GM23248 (cell line): Measurements from ENCODE around the gene SCD5. TPM values are rescaled to one million over a fixed set of nuclear protein-coding genes. Genes with fewer than 3 reads are reported as not detected.
A peak's percentile ranks its signal among the peaks of the same experiment; 100 is the strongest.

Experiments
- DNase-seq: peaks from one replicate; pipeline ENCODE4 v3.0.0-alpha.2; 2015
- H2AFZ ChIP-seq: fragments of 200-600 bp; sonication (generic); 2 replicates; pipeline ENCODE4 v1.6.1; 2016; ENCODE audit warnings: antibody characterized with exemption
- H3F3A ChIP-seq: fragments of 200-600 bp; sonication (generic); 2 replicates; pipeline ENCODE4 v1.6.1; 2016; ENCODE audit warnings: mild to moderate bottlenecking, antibody characterized with exemption, mixed run types; ENCODE audit not compliant: insufficient read depth
- H3K27ac ChIP-seq: fragments of 200-600 bp; sonication (generic); 2 replicates; pipeline ENCODE4 v1.5.1; 2016; ENCODE audit warnings: mild to moderate bottlenecking
- H3K27me3 ChIP-seq: fragments of 200-600 bp; sonication (generic); replicated peaks from 2 replicates; pipeline ENCODE4 v1.6.1; 2016; ENCODE audit warnings: mild to moderate bottlenecking; ENCODE audit not compliant: insufficient read depth
- H3K36me3 ChIP-seq: fragments of 200-600 bp; sonication (generic); 2 replicates; pipeline ENCODE4 v1.6.1; 2016; ENCODE audit warnings: low read depth, mild to moderate bottlenecking
- H3K4me1 ChIP-seq: fragments of 200-600 bp; sonication (generic); 2 replicates; pipeline ENCODE4 v1.6.1; 2016; ENCODE audit warnings: mild to moderate bottlenecking; ENCODE audit not compliant: insufficient read depth
- H3K4me2 ChIP-seq: fragments of 200-600 bp; sonication (generic); one replicate; pipeline ENCODE4 v1.6.1; 2016; ENCODE audit warnings: mild to moderate bottlenecking; ENCODE audit not compliant: unreplicated experiment
- H3K4me3 ChIP-seq: fragments of 200-600 bp; sonication (generic); 2 replicates; pipeline ENCODE4 v1.5.1; 2016; ENCODE audit warnings: mild to moderate bottlenecking
- H3K79me2 ChIP-seq: fragments of 200-600 bp; sonication (generic); 2 replicates; pipeline ENCODE4 v1.6.1; 2016; ENCODE audit warnings: mild to moderate bottlenecking; ENCODE audit not compliant: insufficient read depth
- H3K9ac ChIP-seq: fragments of 200-600 bp; sonication (generic); 2 replicates; pipeline ENCODE4 v1.6.1; 2016; ENCODE audit warnings: mild to moderate bottlenecking
- H3K9me2 ChIP-seq: fragments of 200-600 bp; sonication (generic); 2 replicates; pipeline ENCODE4 v1.6.1; 2016; ENCODE audit warnings: mixed run types, mild to moderate bottlenecking, moderate library complexity; ENCODE audit not compliant: insufficient read depth
- H3K9me3 ChIP-seq: fragments of 200-600 bp; sonication (generic); one replicate; pipeline ENCODE4 v1.6.1; 2017; ENCODE audit warnings: low read depth
- H4K20me1 ChIP-seq: fragments of 200-600 bp; sonication (generic); 2 replicates; pipeline ENCODE4 v1.6.0; 2016; ENCODE audit not compliant: insufficient read depth
- EZH2 ChIP-seq: fragments of 200-600 bp; sonication (generic); IDR thresholded peaks from 2 replicates; pipeline ENCODE4 v1.6.1; 2018; ENCODE audit warnings: antibody characterized with exemption, mild to moderate bottlenecking; ENCODE audit not compliant: insufficient read depth, poor library complexity, severe bottlenecking
- EZH2phosphoT487 ChIP-seq: fragments of 200-600 bp; sonication (generic); IDR thresholded peaks from 2 replicates; pipeline ENCODE4 v1.6.1; 2018; ENCODE audit warnings: antibody characterized with exemption, moderate library complexity, mild to moderate bottlenecking, low read depth; ENCODE audit not compliant: insufficient read depth
- WGBS, 2 experiments: methylation state at CpG; one replicate each; pipeline ENCODE4 v1.1.6; 2015 to 2017; ENCODE audit warnings: low lambda C conversion rate in 2 of 2, low coverage in 1 of 2; ENCODE audit errors: missing lambda C conversion rate in 2 of 2; 5-methylcytosine and 5-hydroxymethylcytosine counted together
- in situ Hi-C: fragments of 300-500 bp; cut with MboI; formaldehyde crosslinking; loops from 2 replicates; pipeline ENCODE4 v1.15.0; 2020
- polyA plus RNA-seq: library from polyadenylated mRNA; unstranded; fragments of >200 nt; fragmentation: Nextera tagmentation; extraction: Ambion mirVana; gene quantifications from 2 replicates; pipeline ENCODE4 v1.2.1, GENCODE V29; 2016
- total RNA-seq: library from RNA; depleted of rRNA; stranded (reverse); fragments of >200 nt; shearing (Covaris generic); gene quantifications from 2 replicates; pipeline ENCODE4 v1.2.3, GENCODE V29; 2014

Gene SCD5
- total and polyA plus RNA-seq, 2 experiments from 2014 or later: 12.5 to 39.8 TPM

GRCh38 chr4:82667761-82668480 lies 130.7 kb downstream of the SCD5 start:
- Histone ChIP-seq H3K4me3 (no peak overlapping the region), H3K27me3 (no peaks in the 10 kb centered on the region), H4K20me1 (0 out of 2 replicates have a peak, but pooled peaks cover 3% of the 10 kb centered on the region), H3K4me1 (no peaks in the 10 kb centered on the region), H3K9me2 (no peaks in the 10 kb centered on the region), H3K36me3 (no peaks in the 10 kb centered on the region), H3K79me2 (no peaks in the 10 kb centered on the region; the same call in 1 of the 2 replicates), H3K9me3 (no peaks in the 10 kb centered on the region), H2AFZ (no peak overlapping the region), H3K4me2 (no peak overlapping the region), H3K9ac (no peak overlapping the region), H3F3A (no peaks in the 10 kb centered on the region), H3K27ac (no peak overlapping the region)
- in situ Hi-C loops: no loop called here
- no peak for DNase-seq
- 97 to 100% methylated on average over 2 of the region's 2 CpGs for WGBS, 2 experiments
- TF ChIP-seq EZH2phosphoT487 (no peak), EZH2 (no peak)

GRCh38 chr4:82666970-82667665 lies 131.5 kb downstream of the SCD5 start:
- H3K27me3 ChIP-seq: no peaks in the 10 kb centered on the region
- H3K79me2 ChIP-seq: no peaks in the 10 kb centered on the region; the same call in 1 of the 2 replicates
- no peak overlapping the region for H3K9ac ChIP-seq
- H3K4me3 ChIP-seq: no peak overlapping the region
- no peaks in the 10 kb centered on the region for H3K9me3 ChIP-seq
- no peak overlapping the region for H3K27ac ChIP-seq
- no peaks in the 10 kb centered on the region for H3K4me1 ChIP-seq
- TF ChIP-seq EZH2 (no peak), EZH2phosphoT487 (no peak)
- H3F3A ChIP-seq: no peaks in the 10 kb centered on the region
- H2AFZ ChIP-seq: no peak overlapping the region
- 85 to 95% methylated on average over 5 of the region's 5 CpGs for WGBS, 2 experiments
- 0 out of 2 replicates have a peak, but pooled peaks cover 3% of the 10 kb centered on the region for H4K20me1 ChIP-seq
- H3K9me2 ChIP-seq: no peaks in the 10 kb centered on the region
- in situ Hi-C loops: no loop called here
- H3K4me2 ChIP-seq: no peak overlapping the region
- H3K36me3 ChIP-seq: no peaks in the 10 kb centered on the region
- peak; percentile 29 for DNase-seq

GRCh38 chr4:82661181-82661992 lies 137.2 kb downstream of the SCD5 start:
- no peaks in the 10 kb centered on the region; the same call in 1 of the 2 replicates for H3K36me3 ChIP-seq
- in situ Hi-C loops: no loop called here
- H4K20me1 ChIP-seq: 0 out of 2 replicates have a peak, but pooled peaks cover under 1% of the 10 kb centered on the region
- TF ChIP-seq EZH2phosphoT487 (no peak), EZH2 (no peak)
- H3K4me3 ChIP-seq: no peak overlapping the region
- no peaks in the 10 kb centered on the region for H3K9me2 ChIP-seq
- WGBS, 2 experiments: 95 to 98% methylated on average over 6 of the region's 6 CpGs
- no peak overlapping the region for H3K27ac ChIP-seq
- no peaks in the 10 kb centered on the region; the same call in 1 of the 2 replicates for H3K79me2 ChIP-seq
- no peak overlapping the region for H3K9ac ChIP-seq
- no peaks in the 10 kb centered on the region for H3F3A ChIP-seq
- H3K4me2 ChIP-seq: no peak overlapping the region
- H3K4me1 ChIP-seq: no peaks in the 10 kb centered on the region
- no peaks in the 10 kb centered on the region for H3K27me3 ChIP-seq
- DNase-seq: no peak
- H3K9me3 ChIP-seq: no peaks in the 10 kb centered on the region
- no peak overlapping the region for H2AFZ ChIP-seq

GRCh38 chr4:82652062-82652461 lies 146.5 kb downstream of the SCD5 start:
- DNase-seq: peak; percentile 63
- WGBS, 2 experiments: 60 to 61% methylated on average over 4 of the region's 4 CpGs
- in situ Hi-C loops: no loop called here
- no peaks in the 10 kb centered on the region for H3K79me2 ChIP-seq
- TF ChIP-seq EZH2phosphoT487: no peak
- no peak for TF ChIP-seq EZH2
- H3K27ac ChIP-seq: 0 out of 2 replicates have a peak overlapping the region, but pooled peaks have one; percentile 20
- H3K4me1 ChIP-seq: peaks cover 8% of the 10 kb centered on the region
- no peaks in the 10 kb centered on the region for H3K9me3 ChIP-seq
- no peaks in the 10 kb centered on the region for H3K36me3 ChIP-seq
- no peak overlapping the region for H3K4me3 ChIP-seq
- H3F3A ChIP-seq: peaks cover 11% of the 10 kb centered on the region; the same call in 1 of the 2 replicates
- H3K9me2 ChIP-seq: no peaks in the 10 kb centered on the region
- H4K20me1 ChIP-seq: no peaks in the 10 kb centered on the region
- H3K4me2 ChIP-seq: peak overlapping the region; percentile 6
- H2AFZ ChIP-seq: no peak overlapping the region
- H3K27me3 ChIP-seq: no peaks in the 10 kb centered on the region
- no peak overlapping the region for H3K9ac ChIP-seq
